GM10266 (cell line): ENCODE measurements around the gene NGEF.

Source experiments
- DNase-seq: peaks from one replicate; pipeline ENCODE4 v3.0.0; 2012; ENCODE audit errors: extremely low spot score
- TF ChIP-seq, protein P1 (sequence below): IDR thresholded peaks from 2 replicates; pipeline ENCODE4 v1.5.1; 2012; ENCODE audit warnings: mild to moderate bottlenecking, low read depth; ENCODE audit not compliant: control insufficient read depth, insufficient read depth; ENCODE audit errors: missing control alignments

The NGEF gene

DNA sequence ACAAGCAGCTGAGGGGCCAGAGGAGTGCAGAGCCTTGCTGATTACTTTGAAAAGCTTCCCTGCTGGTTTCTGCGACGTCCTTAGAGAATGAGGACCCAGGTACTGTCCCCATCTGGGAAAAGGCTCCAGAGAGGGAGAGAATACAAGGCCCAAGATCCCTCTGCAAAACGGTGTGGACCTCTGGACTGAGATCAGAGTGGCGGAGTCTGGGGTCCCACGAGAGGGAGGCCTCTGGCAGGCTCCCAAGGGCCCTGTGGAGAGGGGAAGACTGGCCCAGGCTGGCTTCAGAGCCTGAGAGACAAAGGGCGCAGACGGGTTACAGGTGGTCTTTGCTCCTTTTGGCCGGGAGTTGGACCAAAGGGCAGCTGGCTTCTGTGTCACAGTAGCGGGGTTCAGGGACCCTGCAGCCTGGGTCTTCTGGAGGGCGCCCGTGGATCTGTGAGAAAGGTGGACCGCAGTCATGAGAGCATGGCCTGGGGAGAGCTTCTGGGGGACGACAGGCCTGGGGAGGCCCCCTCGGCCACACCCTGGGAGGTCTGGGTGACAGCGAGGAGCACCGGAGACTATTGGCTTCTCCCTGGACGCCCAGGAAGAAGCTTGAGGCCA, 142.2 kb downstream of the NGEF start:
- DNase-seq, result no peak
- TF ChIP-seq, protein P1, sequence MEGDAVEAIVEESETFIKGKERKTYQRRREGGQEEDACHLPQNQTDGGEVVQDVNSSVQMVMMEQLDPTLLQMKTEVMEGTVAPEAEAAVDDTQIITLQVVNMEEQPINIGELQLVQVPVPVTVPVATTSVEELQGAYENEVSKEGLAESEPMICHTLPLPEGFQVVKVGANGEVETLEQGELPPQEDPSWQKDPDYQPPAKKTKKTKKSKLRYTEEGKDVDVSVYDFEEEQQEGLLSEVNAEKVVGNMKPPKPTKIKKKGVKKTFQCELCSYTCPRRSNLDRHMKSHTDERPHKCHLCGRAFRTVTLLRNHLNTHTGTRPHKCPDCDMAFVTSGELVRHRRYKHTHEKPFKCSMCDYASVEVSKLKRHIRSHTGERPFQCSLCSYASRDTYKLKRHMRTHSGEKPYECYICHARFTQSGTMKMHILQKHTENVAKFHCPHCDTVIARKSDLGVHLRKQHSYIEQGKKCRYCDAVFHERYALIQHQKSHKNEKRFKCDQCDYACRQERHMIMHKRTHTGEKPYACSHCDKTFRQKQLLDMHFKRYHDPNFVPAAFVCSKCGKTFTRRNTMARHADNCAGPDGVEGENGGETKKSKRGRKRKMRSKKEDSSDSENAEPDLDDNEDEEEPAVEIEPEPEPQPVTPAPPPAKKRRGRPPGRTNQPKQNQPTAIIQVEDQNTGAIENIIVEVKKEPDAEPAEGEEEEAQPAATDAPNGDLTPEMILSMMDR, result no peak

DNA sequence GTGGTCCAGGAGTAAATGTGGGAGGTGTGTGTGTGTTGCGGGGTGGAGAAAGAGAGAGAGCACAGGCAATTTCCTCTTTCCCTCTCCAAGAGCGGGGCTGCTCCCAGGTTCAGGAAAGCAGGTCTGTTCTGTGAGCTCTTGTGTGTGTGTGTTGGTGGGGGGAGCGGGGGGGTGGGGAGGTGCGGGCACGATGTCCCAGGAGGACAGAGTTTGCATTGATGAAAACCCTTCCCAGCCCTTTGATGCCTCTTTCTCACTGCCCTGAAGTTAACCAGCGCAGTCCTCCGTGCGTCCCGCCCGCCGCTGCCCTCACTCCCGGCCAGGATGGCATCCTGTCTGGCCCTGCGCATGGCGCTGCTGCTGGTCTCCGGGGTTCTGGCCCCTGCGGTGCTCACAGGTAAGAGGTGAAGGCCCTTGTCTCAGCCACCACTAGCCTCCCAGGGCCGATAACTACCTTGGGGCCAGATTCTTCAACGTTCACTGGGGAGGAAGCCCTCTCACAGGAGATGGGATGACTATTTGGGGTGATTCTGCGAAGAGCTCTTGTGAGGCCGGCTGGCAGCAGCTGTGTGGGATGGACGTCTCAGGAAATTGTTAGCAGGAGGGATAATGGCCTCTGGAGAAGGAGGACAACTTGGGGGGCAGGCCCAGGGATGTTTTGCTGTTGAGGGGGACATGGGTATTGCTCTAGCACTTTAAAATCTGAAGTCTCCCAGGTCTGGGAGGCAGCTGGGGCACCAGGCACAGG, 142.9 kb downstream of the NGEF start, which contains the start of gene SNORC:
TSS of gene SNORC (plus strand) at position 247 of the 748 bp plus-strand sequence. CDS start at position 325, 78 bp downstream.
- TF ChIP-seq, protein P1, result no peak
- no peak for DNase-seq

DNA sequence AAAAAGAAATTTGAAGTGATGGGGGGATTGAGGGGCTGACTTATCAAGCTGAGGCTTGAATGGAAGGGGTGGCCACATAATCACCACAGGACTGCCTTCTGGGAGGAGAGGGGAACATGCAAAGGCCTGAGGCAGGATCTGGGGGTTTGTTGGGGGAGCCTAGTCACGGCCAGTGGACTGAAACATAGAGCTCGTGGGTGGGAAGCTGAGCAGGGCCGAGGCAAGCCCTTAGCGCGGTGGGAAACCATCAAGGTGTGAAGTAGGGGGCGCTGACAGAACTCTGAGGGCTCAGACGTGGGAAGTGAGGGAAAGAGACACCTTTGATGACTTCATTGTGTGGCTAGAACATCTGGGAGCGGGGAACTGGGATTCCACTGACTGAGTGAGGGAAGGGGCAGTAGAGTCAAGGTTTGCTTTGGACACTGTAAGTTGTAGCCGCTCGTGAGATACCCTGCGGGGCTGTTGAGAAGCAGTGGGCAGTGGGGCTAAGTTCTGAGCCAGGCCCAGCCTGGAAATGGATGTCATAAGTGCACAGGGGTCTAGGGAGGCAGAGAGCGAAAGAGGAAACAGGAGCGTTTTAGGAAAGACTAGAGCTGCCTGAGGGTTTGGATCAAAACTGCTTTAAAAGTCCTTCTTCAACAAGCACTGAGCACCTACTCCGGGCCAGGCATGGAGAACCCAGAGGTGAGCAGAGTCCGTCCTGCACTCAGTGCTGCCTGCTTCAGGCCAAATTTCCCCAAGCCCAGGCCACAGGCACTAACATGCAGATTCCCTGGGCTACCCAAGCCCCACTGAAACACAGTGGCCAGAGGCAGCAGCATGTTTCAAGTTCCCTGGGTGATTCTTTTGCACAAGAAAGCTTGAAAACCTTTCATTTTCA, 143.7 kb downstream of the NGEF start:
- DNase-seq, result no peak
- TF ChIP-seq, protein P1, result no peak

DNA sequence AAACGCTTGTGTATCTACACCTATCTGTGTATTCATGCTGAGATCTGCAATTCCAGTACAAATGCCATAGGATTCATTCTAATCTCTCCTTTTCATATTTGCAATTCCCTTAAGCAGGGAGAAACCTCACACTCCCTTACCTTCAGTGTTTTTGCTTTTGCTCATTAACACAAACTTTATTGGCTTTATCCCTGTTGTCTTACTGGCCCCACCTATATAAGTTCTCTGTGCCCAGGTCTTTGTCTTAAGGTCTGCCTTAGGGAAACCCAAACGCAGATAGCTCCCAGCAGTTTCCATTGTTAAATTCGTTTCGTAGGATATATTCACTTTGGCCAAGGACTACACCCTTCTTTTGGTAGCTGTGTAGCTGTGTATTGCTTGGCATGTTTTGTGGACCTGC, 147.0 kb downstream of the NGEF start:
- DNase-seq, result no peak
- TF ChIP-seq, protein P1, result no peak

DNA sequence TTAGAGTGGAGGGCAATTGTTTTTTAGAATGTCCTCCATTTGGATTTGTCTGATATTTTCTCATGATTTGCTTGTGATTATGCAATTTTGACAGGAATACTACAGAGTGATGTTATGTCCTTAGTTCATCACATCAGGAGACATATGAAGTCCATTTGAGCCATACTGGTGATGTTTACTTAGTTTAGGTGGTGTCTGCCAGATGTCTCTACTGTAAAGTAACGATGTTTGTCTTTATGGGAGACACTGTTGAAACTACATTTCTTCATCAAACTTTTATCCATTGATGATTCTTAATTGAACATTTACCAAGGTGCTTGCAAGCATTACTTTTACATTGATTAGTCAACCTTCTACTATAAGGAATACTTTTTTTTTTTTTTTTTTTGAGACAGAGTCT, 147.9 kb downstream of the NGEF start:
- DNase-seq, result no peak
- TF ChIP-seq, protein P1, result no peak

DNA sequence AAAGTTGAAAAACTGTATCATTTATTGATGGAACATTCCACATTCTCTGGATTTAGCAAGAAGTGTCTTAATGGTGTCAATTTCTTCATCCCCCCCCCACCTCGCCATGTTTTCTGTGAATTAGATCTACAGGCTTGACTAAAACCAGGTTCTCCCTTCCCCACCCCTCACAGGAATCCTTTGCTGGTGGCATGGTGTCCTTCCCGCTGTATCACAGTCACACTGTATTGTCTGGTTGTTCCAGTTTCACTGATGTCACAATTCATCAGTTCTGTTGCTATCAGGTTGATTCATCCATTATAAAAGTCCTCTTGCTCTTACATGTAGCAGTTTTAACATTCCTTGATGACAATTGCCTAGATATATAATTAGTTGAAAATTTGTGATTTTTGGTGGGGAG, 149.1 kb downstream of the NGEF start:
- DNase-seq, result no peak
- TF ChIP-seq, protein P1, result no peak
